MG63 (cell line): ENCODE results near the gene PRSS56. TPM values are rescaled to one million over a fixed set of nuclear protein-coding genes. Genes with fewer than 3 reads are reported as not detected.

ENCODE experiments used
- DNase-seq: peaks from one replicate; pipeline ENCODE4 v3.0.0-alpha.2; 2020
- H3K27me3 ChIP-seq: fragments of 250-450 bp; sonication (Bioruptor Pico); 2 replicates; pipeline ENCODE4 v1.5.1; 2020; ENCODE audit warnings: mild to moderate bottlenecking, moderate library complexity
- H3K36me3 ChIP-seq: fragments of 250-450 bp; sonication (Bioruptor Pico); 2 replicates; pipeline ENCODE4 v1.5.1; 2020; ENCODE audit warnings: mild to moderate bottlenecking, moderate library complexity
- H3K4me3 ChIP-seq: fragments of 250-450 bp; sonication (Bioruptor Pico); 2 replicates; pipeline ENCODE4 v1.5.1; 2020; ENCODE audit warnings: mild to moderate bottlenecking, moderate library complexity
- H3K9me3 ChIP-seq: fragments of 250-450 bp; sonication (Bioruptor Pico); 2 replicates; pipeline ENCODE4 v1.5.1; 2020; ENCODE audit warnings: mild to moderate bottlenecking, moderate library complexity
- total RNA-seq: library from RNA; depleted of rRNA; stranded (reverse); fragments of >200 nt; shearing (Covaris generic); gene quantifications from 2 replicates; pipeline ENCODE4 v1.2.3, GENCODE V29; 2014; ENCODE audit warnings: low replicate concordance

The PRSS56 gene
- total RNA-seq, 1 experiment from 2014 or later = not detected

DNA sequence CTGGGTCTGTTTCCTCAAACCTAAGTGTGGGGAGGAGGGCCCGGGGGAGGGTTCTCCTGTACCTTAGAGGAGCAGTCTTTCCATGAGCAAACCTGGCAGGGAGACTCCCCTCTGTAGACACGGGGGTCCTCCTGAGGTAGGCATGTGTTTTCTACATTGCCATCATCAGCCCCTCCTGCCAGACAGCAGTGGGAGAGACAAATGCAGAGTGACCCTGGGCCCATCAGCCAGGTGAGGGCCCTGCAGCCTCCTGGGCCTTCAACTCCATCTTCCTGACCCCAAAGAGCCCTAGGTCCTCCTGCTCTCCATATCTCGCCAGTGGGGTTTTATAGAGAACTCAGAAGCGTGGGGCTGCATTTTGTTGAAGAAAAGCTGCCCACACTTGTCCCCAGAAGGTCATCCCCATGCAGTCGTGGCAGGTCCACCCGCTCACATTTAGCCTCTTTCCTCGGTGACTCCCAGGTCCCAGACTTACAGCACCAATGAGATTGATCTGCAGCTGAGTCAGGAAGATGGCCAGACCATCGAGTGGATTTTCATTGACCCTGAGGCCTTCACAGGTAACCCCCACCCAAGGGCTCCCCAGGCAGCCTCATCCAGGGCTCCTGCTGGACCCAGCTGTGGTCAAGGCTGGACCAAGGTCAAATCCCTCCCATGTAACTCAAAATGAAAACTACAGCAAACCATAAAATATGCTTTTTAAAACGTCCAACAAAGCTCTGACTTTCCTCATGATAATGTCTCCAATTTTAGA, 21.9 kb downstream of the PRSS56 start:
- no peaks in the 10 kb centered on the region for H3K27me3 ChIP-seq
- no peak overlapping the region for H3K4me3 ChIP-seq
- H3K36me3 ChIP-seq = 0 out of 2 replicates have a peak, but pooled peaks cover 4% of the 10 kb centered on the region
- H3K9me3 ChIP-seq = no peaks in the 10 kb centered on the region
- DNase-seq = no peak

- H3K27me3 ChIP-seq = no peaks in the 10 kb centered on the region
- no peaks in the 10 kb centered on the region for H3K9me3 ChIP-seq
- DNase-seq = no peak
- H3K36me3 ChIP-seq = peaks cover 8% of the 10 kb centered on the region; the same call in 1 of the 2 replicates
- H3K4me3 ChIP-seq = no peak overlapping the region
Observed at GRCh38 chr2:232542715-232543467, 22.7 kb downstream of the PRSS56 start.

DNA sequence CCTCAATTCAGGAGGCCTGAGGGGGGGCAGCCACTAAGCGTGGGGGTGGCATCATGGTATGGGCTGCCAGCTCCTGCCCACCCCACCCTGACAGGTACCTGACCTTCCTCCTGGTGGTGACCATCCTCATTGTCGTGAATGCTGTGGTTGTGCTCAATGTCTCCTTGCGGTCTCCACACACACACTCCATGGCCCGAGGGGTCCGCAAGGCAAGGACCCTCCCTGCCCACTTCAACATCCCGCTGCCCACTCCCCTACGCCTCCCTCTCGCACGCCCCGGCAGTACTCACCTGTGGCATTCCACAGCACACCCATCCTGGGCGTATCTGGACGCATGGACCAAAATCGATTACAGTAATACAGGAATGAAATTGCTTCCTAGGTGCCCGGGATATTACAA, 23.3 kb downstream of the PRSS56 start:
- Histone ChIP-seq H3K36me3 (peaks cover 13% of the 10 kb centered on the region), H3K9me3 (no peaks in the 10 kb centered on the region), H3K27me3 (no peaks in the 10 kb centered on the region), H3K4me3 (no peak overlapping the region)
- DNase-seq = no peak

GRCh38 chr2:232543928-232544631, 23.9 kb downstream of the PRSS56 start:
- Histone ChIP-seq H3K36me3 (peaks cover 19% of the 10 kb centered on the region), H3K27me3 (no peaks in the 10 kb centered on the region), H3K9me3 (peaks cover 3% of the 10 kb centered on the region), H3K4me3 (no peak overlapping the region)
- DNase-seq = no peak

- H3K27me3 ChIP-seq = no peaks in the 10 kb centered on the region
- peaks cover 5% of the 10 kb centered on the region for H3K9me3 ChIP-seq
- peaks cover 22% of the 10 kb centered on the region for H3K36me3 ChIP-seq
- DNase-seq = no peak
- no peak overlapping the region for H3K4me3 ChIP-seq
Observed at GRCh38 chr2:232544674-232545073, 24.5 kb downstream of the PRSS56 start.

DNA sequence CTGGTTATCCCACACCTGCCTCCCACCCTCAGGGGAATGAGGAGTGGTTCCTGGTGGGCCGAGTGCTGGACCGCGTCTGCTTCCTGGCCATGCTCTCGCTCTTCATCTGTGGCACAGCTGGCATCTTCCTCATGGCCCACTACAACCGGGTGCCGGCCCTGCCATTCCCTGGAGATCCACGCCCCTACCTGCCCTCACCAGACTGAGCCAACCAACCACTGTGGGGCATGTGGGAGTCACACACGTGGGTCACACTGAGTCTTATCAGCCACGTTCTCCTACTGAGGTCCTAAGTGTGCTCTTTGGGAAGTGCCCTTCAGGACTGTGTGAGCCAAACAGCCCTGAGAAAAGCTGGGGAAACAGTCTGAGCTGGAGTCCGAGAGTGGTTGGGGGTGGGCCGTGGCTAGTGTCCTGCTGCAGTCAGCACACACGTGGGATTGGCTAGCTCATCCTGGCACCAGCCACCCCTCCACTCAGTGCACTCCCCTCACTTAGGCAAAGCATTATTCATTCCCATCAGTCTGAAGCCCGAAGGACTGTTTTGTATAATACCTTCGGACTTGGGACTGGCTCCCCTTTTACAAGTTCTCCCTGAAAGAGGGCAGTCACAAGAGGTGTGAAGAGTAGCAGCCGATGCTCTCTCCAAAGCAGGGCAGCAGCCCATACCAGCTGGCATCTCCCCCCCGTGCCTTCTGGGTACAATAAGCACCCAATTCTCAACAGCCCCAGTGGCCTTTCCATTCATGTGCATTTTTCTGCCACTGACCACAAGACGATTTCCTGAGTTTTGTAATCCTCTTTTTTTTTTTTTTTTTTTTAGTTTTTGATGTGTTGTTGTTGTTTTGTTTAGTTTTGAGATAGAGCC, 25.6 kb downstream of the PRSS56 start:
- peaks cover 5% of the 10 kb centered on the region for H3K9me3 ChIP-seq
- DNase-seq = no peak
- H3K36me3 ChIP-seq = peaks cover 24% of the 10 kb centered on the region
- H3K27me3 ChIP-seq = no peaks in the 10 kb centered on the region
- no peak overlapping the region for H3K4me3 ChIP-seq

- H3K4me3 ChIP-seq = no peak overlapping the region
- no peak for DNase-seq
- peaks cover 36% of the 10 kb centered on the region for H3K36me3 ChIP-seq
Observed at GRCh38 chr2:232547991-232548390, 27.8 kb downstream of the PRSS56 start.

DNA sequence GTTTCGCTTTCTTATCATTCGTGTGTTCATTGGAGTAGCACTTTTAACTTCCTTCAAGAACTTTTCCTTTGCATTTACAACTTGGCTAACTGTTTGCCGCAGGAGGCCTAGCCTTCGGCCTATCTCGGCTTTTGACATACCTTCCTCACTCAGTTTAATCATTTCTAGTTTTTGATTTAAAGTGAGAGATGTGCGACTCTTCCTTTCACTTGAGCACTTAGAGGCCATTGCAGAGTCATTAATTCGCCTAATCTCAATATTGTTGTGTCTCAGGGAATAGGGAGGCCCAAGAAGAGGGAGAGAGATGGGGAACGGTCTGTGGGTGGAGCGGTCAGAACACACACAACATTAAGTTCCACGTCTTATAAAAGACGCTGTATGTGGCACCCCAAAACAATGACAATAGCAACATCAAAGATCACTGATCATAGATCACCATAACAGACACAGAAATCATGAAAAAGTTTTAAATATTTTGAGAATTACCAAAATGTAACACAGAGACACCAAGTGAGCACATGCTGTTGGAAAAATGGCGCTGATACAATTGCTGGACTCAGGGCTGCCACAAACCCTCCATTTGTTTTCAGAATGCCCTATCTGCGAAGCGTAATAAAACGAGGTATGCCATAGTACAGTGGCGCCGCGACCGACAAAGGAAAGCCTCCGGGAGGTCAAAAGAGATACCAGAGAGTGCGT, 29.6 kb downstream of the PRSS56 start:
- peak overlapping the region; percentile 100 for H3K4me3 ChIP-seq
- H3K9me3 ChIP-seq = peaks cover 5% of the 10 kb centered on the region
- no peak for DNase-seq
- no peaks in the 10 kb centered on the region for H3K27me3 ChIP-seq
- H3K36me3 ChIP-seq = peaks cover 42% of the 10 kb centered on the region

More at GRCh38 chr2:232547991-232548390, 27.8 kb downstream of the PRSS56 start:
- peaks cover 5% of the 10 kb centered on the region for H3K9me3 ChIP-seq
- no peaks in the 10 kb centered on the region for H3K27me3 ChIP-seq

GRCh38 chr2:232550354-232551249, 30.4 kb downstream of the PRSS56 start, which contains the start of the genes EIF4E2 and TIGD1:
TSS of gene EIF4E2 (plus strand) at chr2:232550689. CDS start at chr2:232550725, 36 bp downstream.
TSS of gene TIGD1 (minus strand) at chr2:232550557. CDS start at chr2:232549882, 675 bp downstream.
- H3K9me3 ChIP-seq = peaks cover 5% of the 10 kb centered on the region
- H3K4me3 ChIP-seq = peak within 1 kb of the TSS; percentile 100
- H3K27me3 ChIP-seq = no peaks in the 10 kb centered on the region
- DNase-seq = peak; percentile 95
- H3K36me3 ChIP-seq = peaks cover 42% of the 10 kb centered on the region

GRCh38 chr2:232551250-232551638, 31.1 kb downstream of the PRSS56 start:
- no peak for DNase-seq
- H3K36me3 ChIP-seq = peaks cover 45% of the 10 kb centered on the region
- peak overlapping the region; percentile 100 for H3K4me3 ChIP-seq
- H3K27me3 ChIP-seq = no peaks in the 10 kb centered on the region
- H3K9me3 ChIP-seq = peaks cover 5% of the 10 kb centered on the region

DNA sequence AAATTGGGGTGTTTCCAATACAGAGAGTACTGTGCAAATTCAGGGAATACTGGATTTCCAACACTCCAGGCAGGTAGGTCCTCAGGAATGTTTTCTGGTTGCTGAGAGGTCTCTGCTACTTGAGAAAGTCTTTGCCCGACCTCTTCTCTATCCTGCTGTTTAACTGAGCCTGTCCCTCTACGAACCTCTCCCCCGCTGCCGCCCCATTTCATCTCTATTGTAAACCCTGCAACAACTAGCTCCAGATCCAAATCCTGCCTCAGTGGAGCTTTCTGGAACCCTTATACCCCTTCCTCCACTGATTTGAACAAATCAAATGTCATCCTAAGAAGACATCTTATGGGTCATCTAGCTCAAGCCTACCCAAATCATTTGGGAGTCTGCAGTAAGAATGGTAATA, 31.6 kb downstream of the PRSS56 start:
- DNase-seq = no peak
- Histone ChIP-seq H3K27me3 (no peaks in the 10 kb centered on the region), H3K4me3 (peak overlapping the region; percentile 100), H3K36me3 (peaks cover 50% of the 10 kb centered on the region), H3K9me3 (peaks cover 5% of the 10 kb centered on the region)

GRCh38 chr2:232556426-232556825, 36.2 kb downstream of the PRSS56 start:
- no peaks in the 10 kb centered on the region for H3K27me3 ChIP-seq
- DNase-seq = no peak
- H3K36me3 ChIP-seq = peaks cover 63% of the 10 kb centered on the region
- no peak overlapping the region for H3K4me3 ChIP-seq
- no peaks in the 10 kb centered on the region for H3K9me3 ChIP-seq

- DNase-seq = no peak
- Histone ChIP-seq H3K9me3 (no peaks in the 10 kb centered on the region), H3K27me3 (no peaks in the 10 kb centered on the region), H3K36me3 (peaks cover 77% of the 10 kb centered on the region), H3K4me3 (no peak overlapping the region)
Observed at GRCh38 chr2:232562515-232563151, 42.4 kb downstream of the PRSS56 start.

DNA sequence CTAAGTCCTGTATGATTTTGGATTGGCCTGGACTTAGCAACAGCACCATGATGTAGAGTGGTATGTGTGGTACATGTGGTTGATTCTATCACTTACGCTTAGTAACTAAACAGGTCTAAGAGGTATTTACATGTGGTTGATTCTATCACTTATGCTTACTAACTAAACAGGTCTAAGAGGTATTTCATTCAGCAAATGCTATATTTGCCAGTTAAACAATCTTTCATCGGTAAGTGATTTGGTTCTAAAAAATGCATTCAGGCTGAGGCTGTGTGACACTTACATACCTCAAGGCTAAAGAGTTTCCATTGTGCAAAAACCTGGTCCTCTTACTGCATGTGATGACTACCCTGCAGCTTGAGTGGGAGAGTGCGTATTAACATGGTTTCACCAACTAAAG, 43.4 kb downstream of the PRSS56 start:
- H3K4me3 ChIP-seq = no peak overlapping the region
- H3K27me3 ChIP-seq = no peaks in the 10 kb centered on the region
- H3K9me3 ChIP-seq = no peaks in the 10 kb centered on the region
- no peak for DNase-seq
- H3K36me3 ChIP-seq = peaks cover 76% of the 10 kb centered on the region
